ENCODE results near the gene TTLL7.
A peak's percentile ranks its signal among the peaks of the same experiment; 100 is the strongest.

DNA sequence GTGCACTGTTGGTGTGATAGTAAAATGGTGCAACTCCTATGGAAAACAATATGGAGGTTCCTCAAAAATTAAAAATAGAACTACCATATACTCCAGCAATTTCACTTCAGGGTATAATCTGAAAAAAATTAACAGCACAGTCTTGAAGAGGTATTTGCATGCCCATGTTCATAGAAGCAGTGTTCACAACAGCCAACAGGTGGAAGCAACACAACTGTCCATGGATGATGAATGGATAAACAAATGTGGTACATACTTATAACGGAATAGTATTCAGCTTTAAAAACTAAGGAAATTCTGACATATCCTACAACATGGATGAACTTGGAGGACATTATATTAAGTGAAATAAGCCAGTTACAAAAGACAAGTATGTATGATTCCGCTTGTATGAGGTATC is 8.2 kb downstream of the TTLL7 start:
- TF ChIP-seq POLR2A (IDR thresholded peaks at IDR 0.05) = no peak
- TF ChIP-seq, protein P1, sequence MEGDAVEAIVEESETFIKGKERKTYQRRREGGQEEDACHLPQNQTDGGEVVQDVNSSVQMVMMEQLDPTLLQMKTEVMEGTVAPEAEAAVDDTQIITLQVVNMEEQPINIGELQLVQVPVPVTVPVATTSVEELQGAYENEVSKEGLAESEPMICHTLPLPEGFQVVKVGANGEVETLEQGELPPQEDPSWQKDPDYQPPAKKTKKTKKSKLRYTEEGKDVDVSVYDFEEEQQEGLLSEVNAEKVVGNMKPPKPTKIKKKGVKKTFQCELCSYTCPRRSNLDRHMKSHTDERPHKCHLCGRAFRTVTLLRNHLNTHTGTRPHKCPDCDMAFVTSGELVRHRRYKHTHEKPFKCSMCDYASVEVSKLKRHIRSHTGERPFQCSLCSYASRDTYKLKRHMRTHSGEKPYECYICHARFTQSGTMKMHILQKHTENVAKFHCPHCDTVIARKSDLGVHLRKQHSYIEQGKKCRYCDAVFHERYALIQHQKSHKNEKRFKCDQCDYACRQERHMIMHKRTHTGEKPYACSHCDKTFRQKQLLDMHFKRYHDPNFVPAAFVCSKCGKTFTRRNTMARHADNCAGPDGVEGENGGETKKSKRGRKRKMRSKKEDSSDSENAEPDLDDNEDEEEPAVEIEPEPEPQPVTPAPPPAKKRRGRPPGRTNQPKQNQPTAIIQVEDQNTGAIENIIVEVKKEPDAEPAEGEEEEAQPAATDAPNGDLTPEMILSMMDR (IDR thresholded peaks at IDR 0.05) = peak in 1 of 6 experiments; percentile 14

All from esophagus squamous epithelium (tissue), 4 donors.